Measurements from ENCODE around the gene POU2F3. TPM values are rescaled to one million over a fixed set of nuclear protein-coding genes. Genes with fewer than 3 reads are reported as not detected.

POU2F3 gene
- total and polyA plus RNA-seq, 3 donors from 2014 or later: 0.16 to 0.49 (median 0.31) TPM

DNA sequence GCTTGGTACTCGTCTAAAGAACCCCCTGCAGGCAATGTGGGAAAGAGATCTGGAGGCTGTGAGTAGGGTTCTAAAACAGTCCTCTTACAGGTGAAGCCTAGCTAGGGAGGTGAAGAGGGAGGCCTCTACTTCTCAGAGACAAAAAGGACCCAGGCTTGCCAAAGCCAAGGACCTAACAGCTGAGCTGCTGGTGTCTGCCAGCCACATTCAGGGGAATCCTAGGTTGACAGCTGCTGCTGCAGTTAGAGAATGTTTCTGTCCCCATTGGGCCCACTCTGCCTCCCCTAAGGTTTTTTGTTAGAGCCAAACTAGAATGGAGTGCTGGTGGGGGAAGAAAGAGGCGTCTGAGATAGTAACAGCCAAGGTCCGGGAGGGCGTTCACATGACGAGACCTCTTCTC lies 58.5 kb downstream of the POU2F3 start:
- TF ChIP-seq, protein P1, sequence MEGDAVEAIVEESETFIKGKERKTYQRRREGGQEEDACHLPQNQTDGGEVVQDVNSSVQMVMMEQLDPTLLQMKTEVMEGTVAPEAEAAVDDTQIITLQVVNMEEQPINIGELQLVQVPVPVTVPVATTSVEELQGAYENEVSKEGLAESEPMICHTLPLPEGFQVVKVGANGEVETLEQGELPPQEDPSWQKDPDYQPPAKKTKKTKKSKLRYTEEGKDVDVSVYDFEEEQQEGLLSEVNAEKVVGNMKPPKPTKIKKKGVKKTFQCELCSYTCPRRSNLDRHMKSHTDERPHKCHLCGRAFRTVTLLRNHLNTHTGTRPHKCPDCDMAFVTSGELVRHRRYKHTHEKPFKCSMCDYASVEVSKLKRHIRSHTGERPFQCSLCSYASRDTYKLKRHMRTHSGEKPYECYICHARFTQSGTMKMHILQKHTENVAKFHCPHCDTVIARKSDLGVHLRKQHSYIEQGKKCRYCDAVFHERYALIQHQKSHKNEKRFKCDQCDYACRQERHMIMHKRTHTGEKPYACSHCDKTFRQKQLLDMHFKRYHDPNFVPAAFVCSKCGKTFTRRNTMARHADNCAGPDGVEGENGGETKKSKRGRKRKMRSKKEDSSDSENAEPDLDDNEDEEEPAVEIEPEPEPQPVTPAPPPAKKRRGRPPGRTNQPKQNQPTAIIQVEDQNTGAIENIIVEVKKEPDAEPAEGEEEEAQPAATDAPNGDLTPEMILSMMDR (IDR thresholded peaks at IDR 0.05): no peak
- TF ChIP-seq POLR2A (IDR thresholded peaks at IDR 0.05): no peak
- H3K9me3 ChIP-seq: no peaks in the 10 kb centered on the region
- DNase-seq: no peak
- no peaks in the 10 kb centered on the region for H3K36me3 ChIP-seq (ENCODE audit: low read depth, missing control alignments)
- no peaks in the 10 kb centered on the region for H3K27me3 ChIP-seq
- no peak overlapping the region for H3K27ac ChIP-seq
- intact Hi-C loops (cut with DNase I; ENCODE audit: low total_unique reads): no loop called here
- H3K4me3 ChIP-seq: no peak overlapping the region
- 95 to 97% methylated on average over 5 of the region's 5 CpGs for WGBS, 2 donors
- no peaks in the 10 kb centered on the region for H3K4me1 ChIP-seq

DNA sequence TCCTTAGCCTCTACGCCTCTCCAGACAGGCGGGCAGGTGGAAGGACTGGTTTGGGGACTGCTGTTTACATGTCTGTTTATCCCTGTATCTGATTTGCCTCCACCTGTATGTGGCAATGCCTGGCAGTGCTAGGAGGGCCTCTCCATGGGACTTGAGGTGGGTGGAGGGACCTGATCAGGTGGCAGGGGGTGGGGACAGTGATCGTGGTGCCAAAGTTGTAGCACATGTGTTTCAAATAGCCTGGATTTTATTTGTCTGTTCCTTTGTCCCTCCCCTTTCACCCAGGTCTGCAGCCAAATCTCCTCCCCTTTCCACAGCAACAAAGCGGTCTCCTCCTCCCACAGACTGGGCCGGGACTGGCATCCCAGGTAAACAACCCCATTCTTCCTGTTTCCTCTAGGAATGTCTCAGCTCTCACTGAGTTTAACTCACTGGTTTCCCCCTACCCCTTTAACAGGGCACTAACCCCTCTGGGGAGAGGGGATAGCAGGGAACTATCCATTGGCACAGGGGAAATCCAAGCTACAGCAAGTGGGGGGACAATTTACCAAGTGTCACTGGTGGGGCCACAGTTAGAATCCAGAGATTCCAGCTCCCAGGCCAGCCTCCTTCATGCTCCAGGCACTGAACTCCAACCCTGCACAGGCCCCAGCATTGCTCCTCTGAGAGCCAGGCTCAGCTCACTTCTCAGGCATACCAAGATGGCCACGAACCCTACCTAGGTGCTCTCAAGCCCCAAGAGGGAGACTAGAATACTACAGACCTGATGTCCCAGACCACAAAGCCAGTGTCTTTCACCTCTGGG lies 62.3 kb downstream of the POU2F3 start:
- WGBS, 2 donors: 82% methylated on average over 5 to 6 of the region's 6 CpGs
- no peak for DNase-seq

DNA sequence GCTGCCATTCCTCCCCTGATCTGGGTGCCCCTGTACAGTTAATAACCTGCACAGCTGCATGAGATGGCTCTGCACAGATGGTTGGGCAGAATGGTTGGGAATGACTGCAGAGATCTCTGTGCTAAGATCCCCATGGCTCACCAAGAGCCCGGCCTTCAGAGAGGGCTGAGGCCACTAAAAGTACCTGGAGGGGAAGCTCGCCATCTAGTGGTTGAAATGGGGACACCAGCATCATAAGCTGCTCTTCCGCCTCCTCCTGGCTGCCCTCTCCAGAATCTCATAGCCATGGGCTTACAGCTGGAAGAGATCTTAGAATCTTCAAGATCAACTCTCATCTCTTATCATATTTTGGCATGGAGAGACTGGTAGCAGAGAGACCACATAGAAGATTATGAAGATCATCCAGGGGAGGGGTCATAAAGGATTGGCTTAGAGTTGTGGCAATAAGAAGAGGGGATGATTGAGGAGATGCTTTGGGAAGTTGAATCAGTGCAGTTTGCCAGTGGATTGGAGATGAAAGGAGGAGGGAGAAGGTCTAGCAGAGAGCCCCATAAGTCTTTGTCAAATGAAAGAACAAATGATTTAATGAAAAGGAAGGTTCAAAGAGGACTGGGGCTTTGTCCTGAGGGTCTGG lies 63.2 kb downstream of the POU2F3 start:
- H3K4me1 ChIP-seq: no peaks in the 10 kb centered on the region
- no peak for TF ChIP-seq POLR2A (IDR thresholded peaks at IDR 0.05)
- TF ChIP-seq, protein P1 (IDR thresholded peaks at IDR 0.05): peak; percentile 70 to 82 (median 77)
- no peaks in the 10 kb centered on the region for H3K9me3 ChIP-seq
- no peak overlapping the region for H3K27ac ChIP-seq
- intact Hi-C loops (cut with DNase I; ENCODE audit: low total_unique reads): loop anchor here (2.0 kb wide), 1 partner anchor 72 kb away; no protein-coding TSS in a partner anchor
- peak; percentile 84 for DNase-seq
- WGBS, 2 donors: 42 to 58% methylated on average over 2 to 3 of the region's 3 CpGs
- no peak overlapping the region for H3K4me3 ChIP-seq
- H3K27me3 ChIP-seq: no peaks in the 10 kb centered on the region
- no peaks in the 10 kb centered on the region for H3K36me3 ChIP-seq (ENCODE audit: low read depth, missing control alignments)

More for the DNA sequence above, 62.3 kb downstream of the POU2F3 start:
- H3K4me3 ChIP-seq: no peak overlapping the region
- no peak for TF ChIP-seq POLR2A (IDR thresholded peaks at IDR 0.05)
- TF ChIP-seq, protein P1 (IDR thresholded peaks at IDR 0.05): no peak
- no peak overlapping the region for H3K27ac ChIP-seq
- no peaks in the 10 kb centered on the region for H3K4me1 ChIP-seq
- no peaks in the 10 kb centered on the region for H3K9me3 ChIP-seq
- intact Hi-C loops (cut with DNase I; ENCODE audit: low total_unique reads): loop anchor here (2.0 kb wide), 1 partner anchor 71 kb away; no protein-coding TSS in a partner anchor
- H3K27me3 ChIP-seq: no peaks in the 10 kb centered on the region
- no peaks in the 10 kb centered on the region for H3K36me3 ChIP-seq (ENCODE audit: low read depth, missing control alignments)

DNA sequence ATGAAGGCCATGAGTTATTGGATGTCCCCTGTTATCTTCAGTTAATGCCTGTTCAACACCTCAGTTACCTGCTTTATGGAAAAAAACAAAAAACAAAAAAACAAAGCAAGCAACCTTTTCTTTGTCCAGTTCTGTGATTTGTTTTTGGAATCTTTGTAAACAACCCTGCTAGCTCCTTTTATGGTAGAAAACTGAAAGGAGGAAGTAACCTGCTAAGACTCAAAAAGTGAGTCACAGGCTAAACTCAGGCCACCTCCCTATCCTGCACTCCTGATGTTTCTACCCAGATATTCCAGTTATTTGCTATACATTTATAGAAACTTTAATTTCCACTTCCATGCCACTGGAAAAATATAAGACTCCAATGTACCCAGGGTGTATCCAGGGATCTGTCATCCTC lies 64.6 kb downstream of the POU2F3 start:
- Histone ChIP-seq H3K27me3 (no peaks in the 10 kb centered on the region), H3K4me1 (no peaks in the 10 kb centered on the region), H3K27ac (no peak overlapping the region), H3K36me3 (ENCODE audit: low read depth, missing control alignments) (no peaks in the 10 kb centered on the region), H3K9me3 (no peaks in the 10 kb centered on the region), H3K4me3 (no peak overlapping the region)
- no peak for DNase-seq
- intact Hi-C loops (cut with DNase I; ENCODE audit: low total_unique reads): no loop called here
- TF ChIP-seq, protein P1 (IDR thresholded peaks at IDR 0.05): no peak
- TF ChIP-seq POLR2A (IDR thresholded peaks at IDR 0.05): no peak

Measured in testis (tissue), 3 donors.